Measurements from ENCODE around the gene NF1.

GRCh38 chr17:31078290-31078689 is 16.5 kb upstream of the NF1 start:
- TF ChIP-seq CTCF (IDR thresholded peaks at IDR 0.05), result no peak
- TF ChIP-seq EP300 (IDR thresholded peaks at IDR 0.05), result no peak

Data from sigmoid colon (tissue), 4 donors.